Epithelial cell of esophagus (primary cell): Measurements from ENCODE around the gene WDR62.
A peak's percentile ranks its signal among the peaks of the same experiment; 100 is the strongest.

Source experiments
- DNase-seq: peaks from one replicate; pipeline ENCODE4 v3.0.0; 2010; ENCODE audit warnings: low read depth
- H3K4me3 ChIP-seq: 2 replicates; pipeline ENCODE4 v1.5.1; 2011; ENCODE audit warnings: mild to moderate bottlenecking, low read length, control low read depth
- CTCF ChIP-seq: IDR thresholded peaks from 2 replicates; pipeline ENCODE4 v1.5.1; 2011; ENCODE audit warnings: low read depth, mild to moderate bottlenecking, low read length, control low read depth, inconsistent platforms; ENCODE audit not compliant: insufficient read depth; ENCODE audit errors: missing control alignments

WDR62 gene

GRCh38 chr19:36054733-36055686 is at the start of gene WDR62:
Gene WDR62, plus strand, starts transcription at chr19:36054897. Its CDS starts 75 bp downstream, at chr19:36054972.
- peak; percentile 94 for DNase-seq
- no peak for TF ChIP-seq CTCF
- H3K4me3 ChIP-seq = peak within 1 kb of the TSS; percentile 60

GRCh38 chr19:36006955-36007354 is 47.7 kb upstream of the WDR62 start:
- H3K4me3 ChIP-seq = no peak overlapping the region
- DNase-seq = no peak
- no peak for TF ChIP-seq CTCF

GRCh38 chr19:36008336-36008978 is 46.2 kb upstream of the WDR62 start, which contains the start of gene SYNE4:
Gene SYNE4, minus strand, starts transcription at chr19:36008813. Its CDS starts 132 bp downstream, at chr19:36008681.
- TF ChIP-seq CTCF = no peak
- H3K4me3 ChIP-seq = peak within 1 kb of the TSS; percentile 56
- DNase-seq = peak; percentile 41

GRCh38 chr19:36009220-36009619 is 45.5 kb upstream of the WDR62 start:
- H3K4me3 ChIP-seq = peak overlapping the region; percentile 56
- TF ChIP-seq CTCF = no peak
- peak; percentile 72 for DNase-seq

GRCh38 chr19:36009633-36010379 is 44.9 kb upstream of the WDR62 start:
- no peak for TF ChIP-seq CTCF
- peak overlapping the region; percentile 56 for H3K4me3 ChIP-seq
- no peak for DNase-seq

GRCh38 chr19:36010402-36010801 is 44.3 kb upstream of the WDR62 start:
- TF ChIP-seq CTCF = no peak
- DNase-seq = no peak
- H3K4me3 ChIP-seq = no peak overlapping the region
